GM19238 (cell line): Measurements from ENCODE around the gene MEF2B.
A peak's percentile ranks its signal among the peaks of the same experiment; 100 is the strongest.
"Not testable (repeated sequence)": the region's sequence is repeated elsewhere in the genome, so short reads cannot be mapped to it uniquely, and the experiment has no call there.

Experiments used
- DNase-seq: peaks from one replicate; pipeline ENCODE4 v3.0.0; 2011; ENCODE audit warnings: low spot score; ENCODE audit not compliant: insufficient read length

MEF2B gene

GRCh38 chr19:19157808-19158207 lies 12.3 kb downstream of the MEF2B start:
- no peak for DNase-seq

DNA sequence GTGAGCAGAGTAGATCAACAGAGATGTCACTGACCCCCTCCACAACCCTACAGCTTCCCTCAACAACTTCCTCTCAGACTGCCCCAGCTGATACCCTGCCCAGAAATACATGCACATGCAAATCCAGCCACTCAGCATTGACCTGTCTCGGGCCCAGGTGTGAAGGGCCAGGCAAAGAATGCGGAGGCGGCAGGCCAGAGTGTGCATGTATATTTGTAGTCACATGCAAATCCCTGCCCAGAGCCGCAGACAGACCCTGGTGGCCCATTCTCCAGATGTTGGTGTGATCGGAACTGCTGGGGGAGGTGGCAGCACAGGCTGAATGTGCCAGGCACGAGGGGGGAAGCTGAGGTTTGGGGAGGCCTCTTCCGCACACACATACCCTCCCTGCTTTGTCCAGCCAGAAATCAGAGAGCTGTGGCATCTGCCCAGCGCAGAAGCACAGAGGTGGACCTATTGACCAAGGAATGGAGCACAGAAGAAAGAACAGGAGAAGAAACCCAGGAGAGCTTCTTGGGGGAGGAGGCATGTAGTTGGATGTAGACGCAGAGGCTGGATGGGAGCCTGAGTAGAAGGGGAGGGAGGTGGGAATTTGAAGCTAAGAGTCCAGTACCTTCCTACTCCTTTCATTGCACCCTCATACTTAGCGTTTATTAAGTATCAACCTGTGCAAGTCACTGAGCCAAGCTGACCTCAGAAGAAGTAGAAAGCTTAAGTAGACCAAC lies 14.4 kb downstream of the MEF2B start:
- DNase-seq, result peak; percentile 62

DNA sequence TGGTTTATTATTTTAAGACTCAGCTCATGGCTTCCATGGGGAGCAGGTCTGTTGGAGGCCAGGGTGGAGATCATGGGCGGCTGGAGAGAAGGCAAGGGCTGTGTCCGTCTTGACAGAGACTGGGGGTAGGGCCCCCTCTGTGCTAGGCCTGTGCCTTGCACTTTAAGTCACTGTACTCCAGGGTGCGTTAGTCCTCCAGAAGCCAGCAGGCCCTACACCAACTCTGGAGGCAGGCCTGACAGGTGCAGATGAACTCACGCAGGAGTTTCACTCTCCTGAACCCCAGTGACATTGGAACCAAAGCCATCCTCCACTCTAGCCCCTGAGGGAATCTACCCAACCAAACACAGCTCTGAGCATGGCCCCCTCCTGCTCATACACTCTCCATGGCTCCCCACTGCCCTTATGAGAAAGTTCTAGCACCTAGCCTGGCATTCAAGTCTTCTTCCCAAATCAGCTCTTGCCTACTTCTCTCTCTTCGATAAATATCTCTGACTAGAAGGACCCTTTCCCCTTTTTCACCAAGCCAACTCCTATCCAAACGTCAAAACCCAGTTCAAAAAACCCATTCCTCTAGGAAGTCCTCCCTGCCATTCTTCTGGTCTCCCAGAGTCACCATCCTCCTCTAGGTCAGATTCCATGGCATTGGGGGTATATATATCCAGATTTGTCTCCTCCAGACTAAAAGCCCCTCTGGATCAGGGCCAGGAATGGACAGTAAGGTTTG lies 15.1 kb downstream of the MEF2B start:
- DNase-seq, result no peak

DNA sequence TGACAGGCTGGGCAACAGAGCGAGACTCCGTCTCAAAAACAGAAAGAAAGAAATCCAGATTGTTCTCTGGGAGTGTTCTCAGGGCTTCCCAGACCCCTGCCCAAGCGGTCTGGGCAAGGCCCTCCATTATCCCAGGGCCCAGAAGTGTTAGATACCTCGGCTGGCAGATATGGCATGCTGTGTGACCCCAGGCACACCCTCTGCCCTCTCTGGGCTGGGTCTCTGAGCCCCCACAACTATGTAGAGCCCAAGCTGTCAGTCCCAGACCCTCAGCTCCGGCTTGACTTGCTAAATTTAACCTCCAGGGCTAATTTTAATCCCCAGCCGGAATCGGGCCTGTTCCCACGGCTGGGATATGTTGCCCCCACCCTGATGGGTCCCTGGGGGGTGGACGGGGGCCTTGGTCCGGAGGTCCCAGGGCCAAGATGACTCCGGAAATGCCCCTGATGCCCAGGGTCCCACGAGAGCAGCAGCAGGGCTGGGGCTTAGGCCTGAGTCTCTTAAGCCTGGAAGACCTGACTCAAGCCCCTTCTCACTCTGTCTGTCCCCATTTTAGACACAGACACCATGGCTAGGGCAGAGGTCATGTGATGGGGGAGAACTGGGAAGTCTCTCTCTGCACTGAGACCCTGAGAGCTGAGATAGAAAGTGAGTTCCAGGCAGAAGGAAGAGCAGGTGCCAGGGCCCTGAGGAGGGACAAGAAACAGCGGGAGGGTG lies 17.2 kb downstream of the MEF2B start:
- no peak for DNase-seq

DNA sequence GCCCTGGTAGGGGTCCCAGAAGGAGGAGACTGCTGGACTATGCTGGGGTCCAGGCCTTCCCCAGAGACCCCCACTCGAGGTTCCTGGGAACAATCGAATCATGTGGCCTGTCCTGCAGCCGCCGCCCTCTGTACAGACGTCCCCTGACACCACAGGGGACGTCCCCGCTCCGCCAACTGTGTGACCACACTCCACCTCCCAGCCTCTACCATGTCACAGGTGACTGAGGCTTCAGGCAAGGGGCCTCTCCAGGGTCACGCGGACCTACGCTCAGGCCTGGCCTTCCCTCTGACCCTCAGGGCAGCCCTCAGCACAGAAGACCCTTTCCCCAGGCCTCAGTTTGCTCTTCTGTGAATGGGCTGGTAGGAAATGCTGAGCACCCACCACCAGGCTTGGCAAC lies 18.6 kb downstream of the MEF2B start:
- no peak for DNase-seq

GRCh38 chr19:19149435-19149834 lies 20.6 kb downstream of the MEF2B start:
- no peak for DNase-seq

DNA sequence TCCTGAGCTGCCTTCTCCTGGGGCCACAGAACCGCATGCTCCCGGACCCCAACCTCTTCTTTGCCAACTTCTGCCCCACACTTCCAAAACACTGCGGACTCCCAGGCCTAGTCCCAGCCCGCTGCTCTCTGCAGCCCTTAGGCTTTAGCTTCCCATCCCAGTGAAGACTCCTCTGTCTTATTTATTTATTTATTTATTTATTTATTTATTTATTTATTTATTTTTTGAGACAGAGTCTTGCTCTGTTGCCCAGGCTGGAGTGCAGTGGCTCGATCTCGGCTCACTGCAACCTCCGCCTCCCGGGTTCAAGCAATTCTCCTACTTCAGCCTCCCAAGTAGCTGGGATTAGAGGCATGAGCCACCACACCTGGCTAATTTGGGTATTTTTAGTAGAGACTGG lies 21.6 kb downstream of the MEF2B start:
- DNase-seq, result not testable (repeated sequence)

GRCh38 chr19:19147344-19147743 lies 22.7 kb downstream of the MEF2B start:
- no peak for DNase-seq

DNA sequence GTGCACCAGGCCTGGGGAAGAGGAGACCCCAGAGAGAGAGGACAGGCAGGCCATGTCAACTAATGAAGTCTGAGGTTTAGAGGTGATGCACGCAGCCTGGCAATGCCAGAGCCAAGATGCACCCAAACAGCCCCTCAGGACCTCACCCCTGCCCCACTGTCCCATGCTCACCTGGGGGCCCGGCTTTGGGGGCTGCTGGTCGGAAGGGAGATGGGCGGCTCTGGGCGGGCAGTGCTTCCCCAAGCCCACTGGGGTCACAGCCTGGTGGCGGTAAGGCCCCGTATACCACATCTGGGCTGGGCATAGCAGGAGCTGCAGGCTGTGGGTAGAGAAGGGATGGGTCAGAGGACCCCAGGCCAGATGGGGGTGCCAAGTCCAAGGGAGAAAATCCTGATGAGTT lies 23.2 kb downstream of the MEF2B start:
- no peak for DNase-seq

- peak; percentile 82 for DNase-seq
These were observed 24.1 kb downstream of the MEF2B start for GRCh38 chr19:19145684-19146608.

GRCh38 chr19:19145281-19145680 lies 24.8 kb downstream of the MEF2B start:
- no peak for DNase-seq

DNA sequence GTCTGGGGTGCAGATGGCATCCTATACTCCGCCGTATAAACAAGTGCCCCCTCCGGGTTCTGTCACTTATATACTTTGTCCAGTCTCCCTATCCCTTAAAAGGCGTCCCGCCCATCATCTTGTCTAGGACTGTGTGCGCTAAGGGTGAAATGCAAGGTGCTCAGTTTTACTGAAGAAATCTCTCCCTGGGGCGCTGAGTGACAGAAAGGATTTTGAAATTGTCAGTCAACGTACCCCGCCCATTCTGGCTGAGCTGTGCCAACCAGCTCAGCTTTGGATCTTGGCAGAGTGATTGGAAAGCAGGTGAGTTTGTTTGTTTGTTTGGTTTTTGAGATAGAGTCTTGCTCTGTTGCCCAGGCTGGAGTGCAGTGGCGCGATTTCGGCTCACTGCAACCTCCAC lies 27.7 kb downstream of the MEF2B start:
- no peak for DNase-seq

DNA sequence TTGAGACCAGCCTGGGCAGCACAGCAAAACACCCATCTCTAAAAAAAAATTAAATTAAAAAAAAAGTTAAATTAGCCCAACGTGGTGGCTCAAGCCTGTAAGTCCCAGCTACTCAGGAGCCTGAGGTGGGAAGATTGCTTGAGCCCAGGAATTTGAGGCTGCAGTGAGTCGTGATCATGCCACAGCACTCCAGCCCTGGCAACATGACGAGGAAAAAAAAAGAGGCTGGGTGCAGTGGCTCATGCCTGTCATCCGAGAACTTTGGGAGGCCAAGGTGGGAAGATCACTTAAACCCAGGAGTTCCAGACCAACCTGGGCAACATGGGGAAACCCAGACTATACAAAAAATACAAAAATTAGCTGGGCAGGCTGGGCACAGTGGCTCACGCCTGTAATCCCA lies 29.6 kb downstream of the MEF2B start:
- DNase-seq, result no peak

GRCh38 chr19:19139876-19140229 lies 30.2 kb downstream of the MEF2B start:
- no peak for DNase-seq

DNA sequence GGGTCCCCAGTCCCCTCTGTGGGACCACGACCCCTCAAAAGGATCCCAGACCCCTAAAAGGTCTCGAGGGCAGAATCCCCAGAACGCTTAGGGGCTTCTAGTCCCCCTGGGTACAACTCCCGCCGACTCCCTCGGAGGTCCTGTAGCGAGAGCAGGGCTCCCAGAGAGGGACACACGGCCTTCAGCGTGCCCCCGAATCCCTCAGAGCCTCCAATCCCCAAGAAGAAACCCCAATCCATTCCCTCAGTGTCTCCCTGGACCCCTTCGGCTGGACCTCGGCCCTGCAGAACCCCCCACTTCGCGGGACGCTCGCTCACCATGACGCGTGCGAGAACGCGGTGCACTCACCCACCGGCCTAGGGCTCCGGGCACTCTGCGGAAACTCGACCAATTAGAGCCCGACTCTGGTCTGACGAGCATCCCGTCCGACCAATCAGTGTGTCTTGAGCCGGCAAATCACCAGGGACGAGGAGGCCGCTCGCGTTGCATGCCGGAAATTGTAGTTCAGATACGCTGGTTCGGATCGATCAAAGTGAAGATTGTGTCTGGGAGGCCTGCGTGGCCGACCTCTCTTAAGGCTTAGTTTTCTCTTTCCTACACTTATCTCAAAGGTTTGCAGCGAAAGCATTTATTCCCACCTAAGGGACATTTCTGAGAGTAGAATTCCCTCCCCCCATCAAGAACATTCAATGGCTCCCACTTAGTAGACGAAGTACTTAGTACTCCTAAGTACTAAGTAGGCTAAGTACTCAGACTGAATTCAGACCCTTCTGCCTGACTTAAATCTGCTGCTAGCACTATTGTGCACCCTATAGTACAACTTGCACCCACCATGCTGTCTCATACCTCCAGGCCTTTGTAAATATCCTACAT lies 31.7 kb downstream of the MEF2B start, which contains the start of gene TMEM161A:
Gene TMEM161A, minus strand, starts transcription at position 370 of the 873 bp plus-strand sequence. Its CDS starts 50 bp downstream, at position 320.
- DNase-seq, result peak; percentile 100

DNA sequence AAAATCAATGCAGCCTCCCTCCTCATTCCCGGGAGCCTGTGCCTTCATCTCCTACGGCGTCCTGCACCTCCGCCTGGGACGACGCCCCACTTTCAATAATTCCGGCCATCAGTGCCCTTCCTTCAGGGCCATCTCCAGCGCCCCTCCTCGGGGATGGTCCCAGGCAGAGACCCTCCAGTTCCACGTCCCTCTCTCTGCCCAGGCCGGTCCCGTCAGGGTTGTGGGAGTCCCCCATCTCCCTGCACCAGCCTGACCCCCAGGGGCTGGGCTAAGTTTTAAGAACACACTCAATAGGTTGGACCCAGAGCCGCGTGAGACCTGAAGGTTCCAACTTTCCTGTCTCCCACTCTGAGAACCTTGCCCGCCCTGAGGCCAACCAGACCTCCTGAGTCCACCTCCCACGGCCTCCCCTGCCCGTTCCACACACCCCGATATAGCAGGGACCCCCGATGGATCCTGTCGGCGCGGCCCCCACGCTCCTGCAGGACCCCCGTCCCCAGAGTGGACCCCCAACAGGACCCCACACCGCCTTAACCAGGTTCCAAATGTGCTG lies 32.4 kb downstream of the MEF2B start:
- no peak for DNase-seq

GRCh38 chr19:19135713-19136112 lies 34.4 kb downstream of the MEF2B start:
- not testable (repeated sequence) for DNase-seq

GRCh38 chr19:19134687-19135158 lies 35.3 kb downstream of the MEF2B start:
- DNase-seq, result no peak

- no peak for DNase-seq
These were observed 36.1 kb downstream of the MEF2B start for GRCh38 chr19:19133985-19134384.

DNA sequence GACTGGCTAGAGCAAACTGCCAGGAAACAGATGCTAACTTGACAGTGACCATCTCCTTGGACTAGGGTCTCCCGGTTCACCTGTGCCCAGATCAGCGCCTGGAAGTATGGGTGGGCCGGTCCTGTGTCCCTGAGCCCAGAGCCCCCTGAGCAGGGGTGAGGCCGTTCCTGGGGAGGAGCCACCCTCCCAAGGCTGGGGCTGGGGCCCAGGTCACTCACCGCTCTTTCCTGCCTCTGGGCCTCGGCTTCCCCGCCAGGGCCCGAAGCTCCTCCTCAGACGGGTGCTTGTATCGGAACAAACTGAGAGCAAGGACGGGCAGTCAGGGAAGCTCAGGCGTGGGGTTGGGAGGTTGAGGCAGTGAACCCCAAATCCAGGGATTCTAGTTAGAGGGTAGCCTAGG lies 37.2 kb downstream of the MEF2B start:
- DNase-seq, result no peak
